ENCODE data around the gene NR2F1.
"Not testable (repeated sequence)": the region's sequence is repeated elsewhere in the genome, so short reads cannot be mapped to it uniquely, and the experiment has no call there.

The NR2F1 gene

GRCh38 chr5:93582677-93583438 is at the start of gene NR2F1:
Gene NR2F1, plus strand, starts transcription at chr5:93583222. Its CDS starts 1,802 bp downstream, at chr5:93585024.
- peak; percentile 98 for DNase-seq

- DNase-seq: no peak
These were observed 37.1 kb upstream of the NR2F1 start for GRCh38 chr5:93545872-93546271.

- DNase-seq: not testable (repeated sequence)
These were observed 33.4 kb upstream of the NR2F1 start for GRCh38 chr5:93549594-93549993.

- DNase-seq: no peak
These were observed 25.9 kb upstream of the NR2F1 start for GRCh38 chr5:93557021-93557604.

GRCh38 chr5:93566091-93566490 is 16.9 kb upstream of the NR2F1 start:
- DNase-seq: no peak

- peak; percentile 21 for DNase-seq
These were observed 15.6 kb upstream of the NR2F1 start for GRCh38 chr5:93567424-93567823.

GRCh38 chr5:93569300-93570160 is 13.5 kb upstream of the NR2F1 start:
- peak; percentile 60 for DNase-seq

GRCh38 chr5:93570294-93571113 is 12.5 kb upstream of the NR2F1 start:
- DNase-seq: peak; percentile 40

GRCh38 chr5:93571114-93571949 is 11.7 kb upstream of the NR2F1 start:
- peak; percentile 55 for DNase-seq

GRCh38 chr5:93572101-93572607 is 10.9 kb upstream of the NR2F1 start:
- DNase-seq: no peak

GRCh38 chr5:93572608-93573353 is 10.2 kb upstream of the NR2F1 start:
- DNase-seq: peak; percentile 85

GRCh38 chr5:93573354-93574351 is 9.4 kb upstream of the NR2F1 start:
- peak; percentile 71 for DNase-seq

- peak; percentile 64 for DNase-seq
These were observed 8.3 kb upstream of the NR2F1 start for GRCh38 chr5:93574491-93575305.

GRCh38 chr5:93575461-93576414 is 7.3 kb upstream of the NR2F1 start:
- DNase-seq: peak; percentile 43

GRCh38 chr5:93576994-93577853 is 5.8 kb upstream of the NR2F1 start:
- peak; percentile 41 for DNase-seq

Data from eye (tissue), 1 donor.